Fibroblast of lung (primary cell): ENCODE measurements around the gene SYS1. TPM values are rescaled to one million over a fixed set of nuclear protein-coding genes. Genes with fewer than 3 reads are reported as not detected.

Experiments
- DNase-seq, 2 donors: peaks; one replicate each; pipeline versions ENCODE4 v3.0.0 to v3.0.0-alpha.2; 2010; ENCODE audit warnings: low read depth in 2 of 2
- H2AFZ ChIP-seq: 2 replicates; pipeline ENCODE4 v1.5.1; 2012; ENCODE audit warnings: low read length, control low read depth, inconsistent platforms
- H3K27ac ChIP-seq: 2 replicates; pipeline ENCODE4 v1.5.1; 2011; ENCODE audit warnings: low read length, control low read depth; ENCODE audit not compliant: insufficient read depth
- H3K27me3 ChIP-seq: 2 replicates; pipeline ENCODE4 v1.5.1; 2011; ENCODE audit warnings: mild to moderate bottlenecking, low read length; ENCODE audit not compliant: control insufficient read depth, insufficient read depth
- H3K36me3 ChIP-seq: 2 replicates; pipeline ENCODE4 v1.5.1; 2011; ENCODE audit warnings: low read length; ENCODE audit not compliant: control insufficient read depth, insufficient read depth
- H3K4me1 ChIP-seq: 2 replicates; pipeline ENCODE4 v1.5.1; 2011; ENCODE audit warnings: low read length; ENCODE audit not compliant: control insufficient read depth, insufficient read depth; ENCODE audit errors: extremely low read depth
- H3K4me2 ChIP-seq: 2 replicates; pipeline ENCODE4 v1.5.1; 2011; ENCODE audit warnings: low read length, control low read depth; ENCODE audit not compliant: insufficient read depth; ENCODE audit errors: extremely low read depth
- H3K4me3 ChIP-seq, 4 experiments: fragments of 200-600 bp in 1 of 4; sonication (generic) in 1 of 4; replicated peaks in 1 of 4; 2 replicates each; pipeline ENCODE4 v1.5.1; 2011 to 2016; ENCODE audit warnings: low read length in 4 of 4, low read depth in 3 of 4, mild to moderate bottlenecking in 3 of 4, control low read depth in 2 of 4, inconsistent platforms in 1 of 4, mixed read lengths in 1 of 4; ENCODE audit not compliant: insufficient read depth in 1 of 4; ENCODE audit errors: control extremely low read depth in 1 of 4
- H3K79me2 ChIP-seq: 2 replicates; pipeline ENCODE4 v1.5.1; 2012; ENCODE audit warnings: mild to moderate bottlenecking, low read length, inconsistent platforms; ENCODE audit not compliant: control insufficient read depth, insufficient read depth
- H3K9ac ChIP-seq: 2 replicates; pipeline ENCODE4 v1.5.1; 2011; ENCODE audit warnings: mild to moderate bottlenecking, low read length, control low read depth; ENCODE audit not compliant: insufficient read depth
- H3K9me3 ChIP-seq: 2 replicates; pipeline ENCODE4 v1.5.1; 2012; ENCODE audit warnings: low read depth, low read length; ENCODE audit not compliant: control insufficient read depth, insufficient read depth
- H4K20me1 ChIP-seq: 2 replicates; pipeline ENCODE4 v1.5.1; 2011; ENCODE audit warnings: low read length; ENCODE audit not compliant: control insufficient read depth, insufficient read depth; ENCODE audit errors: extremely low read depth
- EZH2 ChIP-seq: IDR thresholded peaks from 2 replicates; pipeline ENCODE4 v1.5.1; 2012; ENCODE audit warnings: low read length, control low read depth, mild to moderate bottlenecking; ENCODE audit errors: missing control alignments
- polyA plus RNA-seq, 2 donors: library from polyadenylated mRNA; depleted of rRNA in 1 of 2; stranded (reverse) in 1 of 2; unstranded in 1 of 2; fragments of >200 nt; gene quantifications; 2 replicates each; pipeline ENCODE4 v1.2.1, GENCODE V29; 2011 to 2012; ENCODE audit warnings: missing spikeins in 1 of 2
- total RNA-seq: library from RNA; depleted of rRNA; stranded (reverse); fragments of >200 nt; gene quantifications from 2 replicates; pipeline ENCODE4 v1.2.1, GENCODE V29; 2014
- TF ChIP-seq, protein P1 (sequence below), 2 donors: IDR thresholded peaks in 1 of 2; conservative IDR thresholded peaks in 1 of 2; 1 replicate in 1 of 2; 2 replicates in 1 of 2; pipeline ENCODE4 v1.5.1; 2011 to 2012; ENCODE audit warnings: low read length in 2 of 2, control low read depth in 1 of 2, inconsistent platforms in 1 of 2, low read depth in 1 of 2, mild to moderate bottlenecking in 1 of 2

SYS1 gene
- total and polyA plus RNA-seq, 2 donors (not counting 1 experiment from before 2014, with no cell fraction given) = 20.5 to 23.4 TPM

DNA sequence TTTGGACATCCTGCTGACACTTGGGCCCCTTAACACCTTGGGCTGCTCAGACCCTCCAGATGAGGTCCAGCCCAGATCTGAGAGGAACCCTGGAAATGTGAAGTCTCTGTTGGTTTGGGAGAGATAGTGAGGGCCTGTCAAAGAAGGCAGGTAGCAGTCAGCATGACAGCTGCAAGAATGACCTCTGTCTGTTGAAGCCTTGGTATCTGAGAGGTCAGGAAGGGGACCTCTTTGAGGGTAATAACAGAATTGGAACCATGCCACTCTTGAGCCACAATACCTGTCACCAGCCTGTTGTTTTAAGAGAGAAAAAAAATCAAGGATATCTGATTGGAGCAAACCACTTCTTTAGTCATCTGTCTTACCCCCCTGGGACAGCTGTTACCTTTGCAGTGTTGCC is 4.2 kb downstream of the SYS1 start:
- H3K27ac ChIP-seq = no peak overlapping the region
- H2AFZ ChIP-seq = no peak overlapping the region
- H4K20me1 ChIP-seq = no peaks in the 10 kb centered on the region
- peaks cover 2% of the 10 kb centered on the region for H3K4me1 ChIP-seq
- TF ChIP-seq, protein P1, sequence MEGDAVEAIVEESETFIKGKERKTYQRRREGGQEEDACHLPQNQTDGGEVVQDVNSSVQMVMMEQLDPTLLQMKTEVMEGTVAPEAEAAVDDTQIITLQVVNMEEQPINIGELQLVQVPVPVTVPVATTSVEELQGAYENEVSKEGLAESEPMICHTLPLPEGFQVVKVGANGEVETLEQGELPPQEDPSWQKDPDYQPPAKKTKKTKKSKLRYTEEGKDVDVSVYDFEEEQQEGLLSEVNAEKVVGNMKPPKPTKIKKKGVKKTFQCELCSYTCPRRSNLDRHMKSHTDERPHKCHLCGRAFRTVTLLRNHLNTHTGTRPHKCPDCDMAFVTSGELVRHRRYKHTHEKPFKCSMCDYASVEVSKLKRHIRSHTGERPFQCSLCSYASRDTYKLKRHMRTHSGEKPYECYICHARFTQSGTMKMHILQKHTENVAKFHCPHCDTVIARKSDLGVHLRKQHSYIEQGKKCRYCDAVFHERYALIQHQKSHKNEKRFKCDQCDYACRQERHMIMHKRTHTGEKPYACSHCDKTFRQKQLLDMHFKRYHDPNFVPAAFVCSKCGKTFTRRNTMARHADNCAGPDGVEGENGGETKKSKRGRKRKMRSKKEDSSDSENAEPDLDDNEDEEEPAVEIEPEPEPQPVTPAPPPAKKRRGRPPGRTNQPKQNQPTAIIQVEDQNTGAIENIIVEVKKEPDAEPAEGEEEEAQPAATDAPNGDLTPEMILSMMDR (conservative IDR thresholded peaks at IDR 0.05 in 1 of 2, IDR thresholded peaks at IDR 0.05 in 1 of 2; ENCODE audit: low read depth in 1 of 2, low read length in 2 of 2) = no peak
- TF ChIP-seq EZH2 = no peak
- no peaks in the 10 kb centered on the region for H3K9me3 ChIP-seq
- H3K27me3 ChIP-seq = no peaks in the 10 kb centered on the region
- no peak overlapping the region for H3K4me2 ChIP-seq
- peaks cover 16% of the 10 kb centered on the region for H3K36me3 ChIP-seq
- H3K9ac ChIP-seq = no peak overlapping the region
- H3K79me2 ChIP-seq = peaks cover 14% of the 10 kb centered on the region
- no peak overlapping the region for H3K4me3 ChIP-seq
- DNase-seq = no peak

DNA sequence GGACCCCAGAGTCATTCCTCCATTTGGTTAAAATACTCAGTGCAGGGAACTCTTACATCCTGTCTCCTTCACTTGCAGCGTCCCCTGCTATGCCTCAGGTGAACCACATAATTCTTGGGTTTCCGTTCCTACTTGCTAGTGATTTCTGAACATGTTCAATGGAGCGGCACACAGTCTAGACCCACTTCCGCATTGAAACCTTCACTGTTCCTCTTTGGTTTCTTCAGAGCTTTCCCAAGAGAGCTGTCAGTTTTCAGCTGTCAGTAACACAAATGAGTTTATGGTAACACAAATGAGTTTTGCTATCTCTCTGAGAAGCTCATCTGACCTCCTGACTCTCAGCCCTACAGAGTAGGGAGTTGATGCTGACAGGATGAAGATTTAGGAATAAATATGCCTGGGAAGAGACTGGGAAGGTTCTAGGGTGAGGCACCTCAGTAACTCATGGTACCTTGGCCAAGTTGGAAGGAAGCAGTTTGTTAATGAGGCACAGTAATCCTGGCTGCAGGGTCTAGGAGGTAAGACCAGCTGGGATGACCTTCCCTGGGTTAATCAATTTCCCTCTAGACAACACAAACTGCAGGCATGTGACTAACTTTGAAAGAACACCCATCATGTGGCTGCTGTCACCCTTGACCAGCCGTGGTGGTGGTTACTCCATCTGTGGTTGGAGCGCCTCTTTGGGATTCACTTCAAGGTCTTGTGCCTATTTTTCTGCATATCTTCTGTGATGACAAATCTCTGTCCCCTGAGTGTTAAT is 5.4 kb downstream of the SYS1 start:
- H2AFZ ChIP-seq = no peak overlapping the region
- no peaks in the 10 kb centered on the region for H3K9me3 ChIP-seq
- no peak overlapping the region for H3K4me2 ChIP-seq
- peaks cover 4% of the 10 kb centered on the region for H3K4me1 ChIP-seq
- H4K20me1 ChIP-seq = no peaks in the 10 kb centered on the region
- no peak overlapping the region for H3K4me3 ChIP-seq
- peaks cover 14% of the 10 kb centered on the region for H3K79me2 ChIP-seq
- no peaks in the 10 kb centered on the region for H3K27me3 ChIP-seq
- no peak for DNase-seq
- TF ChIP-seq, protein P1 (conservative IDR thresholded peaks at IDR 0.05 in 1 of 2, IDR thresholded peaks at IDR 0.05 in 1 of 2; ENCODE audit: low read depth in 1 of 2, low read length in 2 of 2) = no peak
- no peak for TF ChIP-seq EZH2
- no peak overlapping the region for H3K9ac ChIP-seq
- H3K27ac ChIP-seq = no peak overlapping the region
- peaks cover 16% of the 10 kb centered on the region for H3K36me3 ChIP-seq

DNA sequence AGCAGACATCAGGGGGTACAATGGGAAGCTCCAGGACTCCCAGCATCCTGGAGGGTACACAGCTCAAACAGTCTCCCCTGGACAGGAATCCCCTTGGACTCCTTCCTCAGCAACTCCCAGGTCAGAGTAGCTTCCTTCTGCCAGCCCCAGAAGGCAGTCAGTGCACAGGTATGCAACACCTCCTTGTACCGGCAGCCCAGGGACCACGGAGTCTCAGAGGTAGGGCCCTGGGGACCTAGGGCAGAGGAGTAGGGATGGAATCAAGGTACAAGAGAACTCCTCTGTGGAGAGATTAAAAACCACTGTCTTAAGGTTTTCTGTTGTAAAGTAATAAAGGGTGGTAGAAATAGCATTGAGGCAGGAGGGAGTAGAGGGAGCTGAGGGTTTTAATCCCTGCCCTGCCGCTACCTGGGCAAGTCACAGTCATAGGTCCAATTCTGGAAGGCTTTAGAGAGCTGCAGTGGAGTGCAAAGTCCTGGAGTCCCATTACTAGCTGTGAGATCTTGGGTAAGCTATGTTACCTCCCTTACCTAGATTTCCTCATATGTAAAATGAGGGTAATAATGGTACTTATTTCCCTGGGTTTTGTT is 7.7 kb downstream of the SYS1 start:
- Histone ChIP-seq H3K9ac (no peak overlapping the region), H3K9me3 (no peaks in the 10 kb centered on the region), H4K20me1 (no peaks in the 10 kb centered on the region), H3K27ac (no peak overlapping the region), H3K4me3 (no peak overlapping the region), H3K4me2 (no peak overlapping the region), H3K27me3 (no peaks in the 10 kb centered on the region), H3K79me2 (no peaks in the 10 kb centered on the region), H3K4me1 (peaks cover 2% of the 10 kb centered on the region), H2AFZ (no peak overlapping the region), H3K36me3 (peaks cover 14% of the 10 kb centered on the region)
- no peak for DNase-seq
- no peak for TF ChIP-seq EZH2
- TF ChIP-seq, protein P1 (conservative IDR thresholded peaks at IDR 0.05 in 1 of 2, IDR thresholded peaks at IDR 0.05 in 1 of 2; ENCODE audit: low read depth in 1 of 2, low read length in 2 of 2) = no peak
